GM12872 (cell line): ENCODE data around the gene RPS16.

ENCODE experiments used
- CTCF ChIP-seq: IDR thresholded peaks from 3 replicates; pipeline ENCODE4 v1.5.1; 2011; ENCODE audit warnings: low read depth, mild to moderate bottlenecking, low read length, moderate library complexity; ENCODE audit not compliant: insufficient read depth

Gene RPS16

GRCh38 chr19:39432677-39433025 is 3.1 kb downstream of the RPS16 start:
- TF ChIP-seq CTCF, result no peak

GRCh38 chr19:39430675-39431593 is 4.8 kb downstream of the RPS16 start:
- no peak for TF ChIP-seq CTCF

- TF ChIP-seq CTCF, result no peak
Observed at GRCh38 chr19:39428283-39429112, 7.3 kb downstream of the RPS16 start.

- TF ChIP-seq CTCF, result no peak
Observed at GRCh38 chr19:39427707-39428106, 8.0 kb downstream of the RPS16 start.

- no peak for TF ChIP-seq CTCF
Observed at GRCh38 chr19:39426170-39426569, 9.6 kb downstream of the RPS16 start.

- TF ChIP-seq CTCF, result no peak
Observed at GRCh38 chr19:39425744-39426143, 10.0 kb downstream of the RPS16 start.

- no peak for TF ChIP-seq CTCF
Observed at GRCh38 chr19:39424934-39425333, 10.8 kb downstream of the RPS16 start.
